HG02798 (cell line): ENCODE data around the gene CEP78.
"Not testable (repeated sequence)": the region's sequence is repeated elsewhere in the genome, so short reads cannot be mapped to it uniquely, and the experiment has no call there.

Experiments
- ATAC-seq: cut with Tn5 transposase; IDR thresholded peaks from one replicate; pipeline ENCODE4 v1.9.1; 2021; ENCODE audit warnings: mild to moderate bottlenecking; ENCODE audit not compliant: unreplicated experiment, poor library complexity

The CEP78 gene

DNA sequence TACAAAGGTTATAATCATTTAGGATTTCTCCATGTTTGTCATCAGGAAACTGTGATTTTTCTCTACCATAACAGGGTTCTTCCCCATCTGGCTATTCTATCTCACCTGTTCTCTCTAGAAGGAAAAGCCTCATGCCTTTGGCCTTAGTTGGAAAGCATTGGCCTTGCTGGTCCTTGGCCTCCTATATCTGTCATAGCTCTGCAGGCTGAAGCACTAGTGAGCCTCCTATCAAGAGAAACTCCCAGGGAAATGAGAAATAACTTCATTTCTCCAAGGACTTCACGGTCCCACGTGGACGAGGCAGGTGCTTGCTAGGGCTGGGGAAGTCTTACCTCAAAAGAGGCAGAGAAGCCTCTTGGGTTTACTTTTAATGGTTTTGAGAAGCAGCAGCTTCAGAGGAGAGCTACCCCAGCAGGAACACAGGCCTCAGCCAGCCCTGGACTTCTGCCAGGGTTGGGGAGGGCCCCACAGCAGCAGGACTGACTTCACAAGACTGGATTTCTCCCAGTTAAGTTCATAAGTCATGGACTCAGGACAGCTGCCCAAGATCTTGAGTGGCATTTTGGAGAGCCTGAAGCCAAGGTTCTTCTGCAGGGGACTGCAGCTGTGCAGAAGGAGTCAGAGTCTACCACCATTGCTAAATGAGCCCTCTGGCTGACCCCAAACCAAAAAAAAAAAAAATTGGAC lies 45.2 kb downstream of the CEP78 start:
- no peak for ATAC-seq

DNA sequence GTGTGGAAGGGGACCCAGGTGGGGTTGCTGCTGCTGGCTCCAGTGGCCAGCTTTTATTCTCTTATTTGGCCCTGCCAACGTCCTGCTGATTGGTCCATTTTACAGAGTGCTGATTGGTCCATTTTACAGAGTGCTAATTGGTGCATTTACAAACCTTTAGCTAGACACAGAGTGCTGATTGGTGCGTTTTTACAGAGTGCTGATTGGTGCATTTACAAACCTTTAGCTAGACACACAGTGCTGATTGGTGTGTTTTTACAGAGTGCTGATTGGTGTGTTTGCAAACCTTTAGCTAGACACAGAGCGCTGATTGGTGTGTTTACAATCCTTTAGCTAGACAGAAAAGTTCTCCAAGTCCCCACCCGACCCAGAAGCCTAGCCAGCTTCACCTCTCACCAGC lies 48.3 kb downstream of the CEP78 start:
- ATAC-seq, result not testable (repeated sequence)

DNA sequence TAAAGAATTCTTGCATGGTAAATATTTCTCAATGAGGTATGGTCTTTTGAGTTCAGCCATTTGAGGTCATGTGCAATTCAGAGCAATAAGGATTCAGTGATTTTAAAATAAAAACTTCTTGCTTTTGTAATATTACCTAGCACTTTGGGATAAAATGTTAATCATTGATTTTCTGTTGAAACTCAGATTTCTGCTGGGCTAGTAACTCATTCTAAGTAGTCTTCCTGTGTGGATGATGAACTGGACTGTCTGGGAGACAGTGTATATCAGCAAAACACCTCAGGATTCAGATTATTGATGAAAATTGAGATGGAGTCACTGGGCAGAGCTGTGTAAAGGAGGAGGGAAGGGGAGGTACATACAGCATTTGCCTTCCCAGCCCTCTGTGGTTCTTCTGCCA lies 50.2 kb downstream of the CEP78 start:
- no peak for ATAC-seq

DNA sequence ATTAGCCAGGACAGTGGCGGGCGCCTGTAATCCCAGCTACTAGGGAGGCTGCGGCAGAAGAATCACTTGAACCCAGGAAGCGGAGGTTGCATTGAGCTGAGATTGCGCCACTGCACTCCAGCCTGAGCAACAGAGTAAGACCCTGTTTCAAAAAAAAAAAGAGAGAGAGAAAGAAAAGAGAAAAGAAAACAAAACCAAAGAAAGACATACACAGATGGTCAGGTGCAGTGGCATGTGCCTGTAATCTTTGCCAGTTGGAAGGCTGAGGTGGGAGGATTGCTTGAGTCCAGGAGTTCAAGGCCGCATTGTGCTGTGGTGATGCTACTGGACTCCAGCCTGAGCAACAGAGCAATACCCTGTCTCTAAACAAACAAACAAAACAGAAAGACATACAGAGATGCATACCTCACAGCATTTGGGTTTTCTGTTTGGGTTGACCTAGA lies 51.1 kb downstream of the CEP78 start:
- no peak for ATAC-seq

DNA sequence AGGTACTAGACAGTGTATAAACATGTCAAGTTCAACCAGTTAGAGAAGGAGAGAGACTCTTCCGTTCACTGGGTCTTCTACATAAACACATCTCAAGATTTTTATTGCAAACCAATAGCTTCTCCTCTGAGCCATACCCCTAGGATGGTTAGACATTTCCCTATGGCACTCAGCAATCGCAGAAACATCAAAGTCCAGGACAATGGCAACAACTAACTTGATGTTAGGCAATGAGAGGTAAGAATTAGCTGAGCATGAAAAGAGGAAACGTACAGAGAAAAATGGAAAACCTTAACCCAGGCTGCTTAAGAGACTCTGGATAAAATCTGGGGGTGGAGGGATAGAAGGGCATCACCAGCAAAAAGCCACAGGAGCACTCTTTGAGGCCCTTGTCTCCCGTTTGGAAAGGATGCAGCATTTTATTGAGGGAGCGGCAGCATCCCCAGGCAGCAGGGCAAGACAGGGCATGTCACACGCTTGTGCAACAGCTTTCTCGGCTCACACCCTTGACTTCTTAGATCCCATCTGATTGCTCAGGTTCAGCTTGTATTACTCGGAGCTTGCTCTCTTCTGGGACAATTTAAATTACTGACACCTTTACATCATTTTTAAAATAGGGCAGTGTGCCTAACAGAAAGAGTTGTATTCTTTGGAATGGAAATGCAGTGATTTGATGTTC lies 52.5 kb downstream of the CEP78 start:
- no peak for ATAC-seq

DNA sequence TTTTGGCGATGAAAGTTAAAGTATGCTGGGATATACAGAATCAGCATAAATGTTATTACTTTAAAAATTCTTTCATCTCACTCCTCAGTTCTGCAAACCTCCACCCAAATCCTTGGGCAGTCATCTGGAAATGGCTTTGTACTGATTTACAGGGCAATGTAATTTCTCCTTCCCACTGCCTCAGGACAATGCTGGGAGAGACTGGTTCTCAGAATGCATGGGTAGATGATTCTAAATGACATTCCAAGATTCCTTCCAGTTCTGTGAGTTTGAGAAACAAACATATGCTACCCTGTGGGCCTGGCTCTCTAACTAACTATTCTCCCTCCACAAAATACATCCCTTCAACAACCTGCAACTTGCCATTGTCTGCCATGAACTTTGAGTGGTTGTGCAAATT lies 53.6 kb downstream of the CEP78 start:
- ATAC-seq, result no peak

DNA sequence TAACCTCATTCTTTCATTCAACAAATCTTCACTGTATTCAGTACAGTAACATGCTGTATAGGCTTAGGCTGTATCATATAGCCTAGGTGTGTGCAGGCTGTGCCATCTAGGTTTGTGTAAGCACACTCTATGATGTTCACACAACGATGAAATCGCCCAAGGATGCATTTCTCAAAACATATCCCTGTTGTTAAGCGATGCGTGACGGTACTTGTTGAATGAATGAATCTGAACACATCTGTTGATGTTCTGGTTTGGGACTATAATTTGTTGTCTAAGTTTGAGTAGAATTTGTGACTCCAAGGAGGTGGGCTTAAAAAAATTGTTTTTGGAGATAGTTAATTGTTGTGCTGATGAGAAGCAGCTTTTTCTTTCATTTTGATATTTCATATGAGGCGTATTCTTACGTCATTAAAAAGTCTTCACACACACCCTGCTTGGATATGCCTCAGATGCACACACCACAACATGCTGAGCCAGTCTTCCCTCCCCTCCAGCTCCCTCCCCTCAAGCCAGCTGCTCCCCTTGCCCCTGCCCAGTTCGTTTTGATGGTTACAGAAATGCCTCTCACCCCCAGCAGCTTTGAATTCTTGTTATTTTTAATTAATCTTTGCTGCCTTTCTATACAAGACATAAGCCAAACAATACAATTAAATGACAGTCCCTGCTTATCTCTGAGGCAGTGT lies 55.5 kb downstream of the CEP78 start:
- ATAC-seq, result no peak

DNA sequence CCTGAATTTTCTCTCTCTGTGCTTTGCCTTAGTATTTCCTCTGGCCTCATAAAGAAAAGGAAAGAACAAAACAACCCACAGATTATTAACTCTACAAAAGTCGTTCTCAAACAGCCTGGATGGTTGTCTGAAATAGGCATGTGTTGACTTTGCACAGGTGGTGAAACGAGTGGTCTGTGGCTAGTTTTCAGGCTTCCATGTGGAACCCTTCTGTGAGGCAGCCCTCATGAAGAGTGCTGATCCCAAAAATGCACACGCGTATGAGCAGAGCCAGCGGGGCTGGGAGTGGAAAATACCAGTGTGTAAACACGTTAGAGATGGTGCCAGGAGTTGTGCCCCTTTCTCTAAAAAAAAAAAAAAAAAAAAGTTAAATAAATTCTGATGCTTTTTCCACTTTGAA lies 56.2 kb downstream of the CEP78 start:
- ATAC-seq, result no peak

DNA sequence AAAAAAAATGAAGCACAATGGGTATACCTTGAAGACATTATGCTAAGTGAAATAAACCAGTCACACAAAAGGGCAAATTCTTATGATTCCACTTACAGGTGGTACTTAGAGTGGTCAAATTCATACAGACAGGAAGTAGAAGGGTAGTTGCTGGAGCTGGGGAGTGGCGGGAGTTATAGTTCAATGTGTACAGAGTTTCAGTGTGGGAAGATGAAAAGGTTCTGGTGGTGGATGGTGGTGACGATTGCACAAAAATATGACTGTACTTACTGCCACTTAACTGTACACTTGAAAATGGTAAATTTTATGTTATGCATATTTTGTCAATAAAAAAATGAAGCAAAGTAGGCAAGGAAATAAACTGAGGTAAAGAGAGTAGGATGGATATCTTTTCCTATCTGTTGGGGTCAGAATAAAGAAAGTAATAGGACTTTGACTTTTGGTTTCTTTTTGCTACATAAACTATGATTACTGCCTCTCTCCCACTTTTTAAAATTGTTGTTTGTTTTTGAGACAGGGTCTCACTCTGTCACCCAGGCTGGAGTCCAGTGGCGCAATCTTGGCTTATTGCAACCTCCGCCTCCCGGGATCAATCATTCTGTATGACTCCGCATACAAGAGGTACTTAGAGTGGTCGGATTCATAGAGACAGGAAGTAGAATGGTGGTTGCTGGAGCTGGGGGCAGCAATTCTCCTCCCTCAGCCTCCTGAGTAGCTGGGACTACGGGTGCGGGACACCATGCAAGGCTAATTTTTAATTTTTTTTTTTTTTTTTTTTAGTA lies 57.0 kb downstream of the CEP78 start:
- ATAC-seq, result no peak

DNA sequence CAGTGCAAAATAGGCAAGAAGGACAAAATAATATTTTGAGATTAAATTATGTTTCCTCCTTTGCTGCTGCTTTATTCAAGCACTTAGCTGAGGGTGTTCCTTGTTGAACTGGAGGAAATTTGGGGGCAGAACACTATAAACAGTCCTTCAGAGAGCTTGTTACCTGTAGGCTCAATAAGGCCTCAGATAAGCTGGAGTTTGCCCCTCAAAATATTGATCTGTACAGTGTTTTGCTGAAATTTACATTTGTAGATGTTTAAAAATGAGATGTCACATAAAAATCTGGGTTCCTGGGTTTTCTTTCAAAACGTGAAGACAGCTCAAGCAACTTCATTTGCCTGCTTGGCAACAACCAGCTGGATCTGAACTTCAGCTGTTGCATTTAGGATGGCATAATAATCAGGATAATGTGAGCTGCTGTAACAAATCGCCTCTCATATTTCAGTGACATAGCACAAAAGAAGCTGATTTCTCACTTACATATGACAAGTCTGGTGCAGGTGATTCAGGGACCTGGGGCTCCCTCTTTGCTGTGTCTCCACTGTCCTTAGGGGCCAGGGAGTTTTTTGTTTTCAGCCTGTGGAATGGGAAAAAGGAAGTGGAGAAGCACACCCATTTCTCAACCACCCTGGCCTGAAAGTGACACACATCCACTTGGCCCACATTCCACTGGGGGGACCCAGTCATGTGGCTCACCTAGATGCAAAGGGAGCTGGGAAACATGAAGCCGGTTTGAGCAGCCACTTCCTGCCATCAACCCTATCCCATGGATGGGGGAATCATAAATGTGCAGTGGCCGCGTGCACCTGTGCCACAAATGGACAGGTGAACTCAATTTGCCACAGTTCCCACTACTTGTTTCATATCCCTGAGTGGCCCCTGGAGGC lies 58.7 kb downstream of the CEP78 start:
- ATAC-seq, result no peak

DNA sequence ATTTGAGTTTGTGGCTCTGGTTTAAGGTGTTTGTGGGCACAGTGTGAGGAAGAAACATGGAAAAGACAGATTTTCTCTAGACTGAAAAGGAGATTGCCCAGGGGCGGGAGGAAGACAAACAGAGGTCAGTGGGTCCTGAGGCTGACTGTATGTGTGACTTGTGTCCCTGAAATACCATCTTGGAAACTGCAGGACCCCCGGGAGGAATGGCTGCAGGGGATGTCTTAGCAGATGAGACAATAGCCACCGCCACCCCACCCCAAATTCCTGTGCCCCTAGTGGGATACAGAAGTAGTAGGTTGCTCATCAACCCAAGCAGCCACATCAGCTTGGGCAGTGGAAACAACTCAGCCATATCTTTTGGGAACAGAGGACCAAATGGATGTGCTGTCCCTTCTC lies 59.3 kb downstream of the CEP78 start:
- no peak for ATAC-seq

DNA sequence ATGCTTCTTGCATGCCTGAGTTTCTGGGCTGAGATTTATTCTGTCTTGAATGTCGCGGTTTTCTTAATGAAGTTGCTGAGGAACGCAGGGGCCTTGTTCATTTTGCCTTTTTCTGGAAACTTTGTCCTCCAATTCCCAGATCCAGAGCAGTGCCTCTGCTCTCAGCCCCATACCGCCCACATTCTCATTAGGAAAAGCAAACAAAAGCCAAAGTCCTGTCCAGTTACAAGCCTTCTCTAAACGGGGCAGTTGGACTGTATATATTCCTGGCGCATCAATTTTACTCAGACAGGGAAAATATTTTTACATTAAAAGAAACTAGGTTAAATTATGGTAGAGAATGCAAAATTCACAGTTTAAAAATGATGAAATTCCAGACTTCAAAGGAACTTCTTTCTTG lies 59.9 kb downstream of the CEP78 start:
- ATAC-seq, result no peak

DNA sequence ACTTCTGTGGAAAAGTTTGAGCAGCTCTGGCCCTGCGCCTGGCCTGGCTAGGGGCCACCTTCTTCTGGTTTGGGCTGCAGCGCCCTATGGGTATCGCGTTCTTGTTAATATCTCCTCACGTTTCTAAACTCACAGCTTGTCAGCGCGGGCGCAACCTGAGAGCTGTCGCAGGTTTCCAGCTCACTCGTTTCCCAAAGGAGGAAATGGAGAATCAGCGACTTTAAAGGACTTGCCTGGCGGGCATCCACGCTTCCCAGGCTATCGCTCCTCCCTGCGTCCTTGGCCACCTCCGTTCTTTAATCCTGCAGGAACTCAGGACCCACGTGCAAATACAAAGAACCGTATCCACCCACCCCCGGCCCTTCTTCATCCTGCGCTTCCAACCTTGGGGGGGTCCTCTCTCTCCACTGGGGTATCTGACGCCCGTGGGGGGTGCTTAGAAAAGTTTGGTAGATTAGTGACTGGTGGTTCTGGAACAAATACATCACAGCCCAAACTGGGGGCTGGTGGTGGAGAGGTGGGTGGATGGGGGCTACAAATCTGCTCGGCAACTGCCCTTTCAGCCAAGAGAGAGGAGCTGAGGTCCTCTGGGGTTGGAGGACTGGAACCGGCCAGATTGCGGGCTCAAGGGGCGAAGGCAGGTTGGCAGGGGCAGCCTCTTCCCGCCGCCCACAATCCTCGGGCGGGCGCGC lies 60.5 kb downstream of the CEP78 start:
- no peak for ATAC-seq

DNA sequence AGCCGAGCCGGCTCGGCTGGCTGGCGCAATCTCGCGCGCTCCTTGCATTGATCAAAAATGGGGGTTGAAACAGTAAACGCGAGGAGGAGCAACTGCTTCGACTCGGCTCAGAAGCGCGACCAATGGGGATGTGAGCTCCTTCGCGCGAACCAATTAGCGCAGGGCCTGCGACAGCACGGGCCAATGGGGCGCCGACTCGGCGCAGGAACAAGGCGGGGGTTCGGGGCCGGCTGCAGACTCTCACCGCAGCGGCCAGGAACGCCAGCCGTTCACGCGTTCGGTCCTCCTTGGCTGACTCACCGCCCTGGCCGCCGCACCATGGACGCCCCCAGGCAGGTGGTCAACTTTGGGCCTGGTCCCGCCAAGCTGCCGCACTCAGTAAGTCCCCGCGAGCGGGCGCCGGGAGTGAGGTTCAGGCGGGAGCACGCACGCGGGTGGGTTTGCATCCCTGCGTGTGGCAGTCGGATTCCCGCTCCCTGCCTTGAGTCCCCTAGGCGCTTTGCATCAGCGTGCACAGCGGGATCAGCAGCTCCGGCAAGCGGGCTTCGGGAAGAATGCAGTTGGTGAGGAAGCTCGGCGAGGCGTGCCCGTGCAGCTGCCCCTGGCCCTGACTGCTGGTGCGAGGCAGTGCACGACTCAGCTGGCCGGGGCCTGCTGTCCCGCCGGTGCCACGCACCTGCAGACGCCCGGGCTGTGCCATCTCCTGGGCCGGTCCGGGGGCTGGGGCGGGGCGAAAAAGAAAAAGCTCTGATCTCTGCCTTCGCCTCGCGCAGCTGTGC lies 61.2 kb downstream of the CEP78 start, which contains the start of gene PSAT1:
TSS of gene PSAT1 (plus strand) at position 233 of the 779 bp plus-strand sequence. CDS start at position 319, 86 bp downstream.
- ATAC-seq, result peak; percentile 98

DNA sequence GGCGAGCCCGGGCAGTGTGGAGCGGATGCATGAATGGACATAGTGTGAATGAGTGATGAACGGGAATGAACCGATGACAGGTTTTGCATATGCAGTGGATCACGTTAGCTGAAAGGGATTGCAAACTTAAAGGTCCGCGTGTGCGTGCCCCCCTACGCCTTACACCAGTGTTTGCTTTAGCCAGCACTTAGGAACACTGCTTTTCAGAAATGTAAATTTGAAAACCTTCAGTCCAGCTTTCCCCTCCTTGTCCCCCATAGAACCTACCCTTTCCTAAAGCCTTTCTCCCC lies 61.7 kb downstream of the CEP78 start:
- ATAC-seq, result no peak

DNA sequence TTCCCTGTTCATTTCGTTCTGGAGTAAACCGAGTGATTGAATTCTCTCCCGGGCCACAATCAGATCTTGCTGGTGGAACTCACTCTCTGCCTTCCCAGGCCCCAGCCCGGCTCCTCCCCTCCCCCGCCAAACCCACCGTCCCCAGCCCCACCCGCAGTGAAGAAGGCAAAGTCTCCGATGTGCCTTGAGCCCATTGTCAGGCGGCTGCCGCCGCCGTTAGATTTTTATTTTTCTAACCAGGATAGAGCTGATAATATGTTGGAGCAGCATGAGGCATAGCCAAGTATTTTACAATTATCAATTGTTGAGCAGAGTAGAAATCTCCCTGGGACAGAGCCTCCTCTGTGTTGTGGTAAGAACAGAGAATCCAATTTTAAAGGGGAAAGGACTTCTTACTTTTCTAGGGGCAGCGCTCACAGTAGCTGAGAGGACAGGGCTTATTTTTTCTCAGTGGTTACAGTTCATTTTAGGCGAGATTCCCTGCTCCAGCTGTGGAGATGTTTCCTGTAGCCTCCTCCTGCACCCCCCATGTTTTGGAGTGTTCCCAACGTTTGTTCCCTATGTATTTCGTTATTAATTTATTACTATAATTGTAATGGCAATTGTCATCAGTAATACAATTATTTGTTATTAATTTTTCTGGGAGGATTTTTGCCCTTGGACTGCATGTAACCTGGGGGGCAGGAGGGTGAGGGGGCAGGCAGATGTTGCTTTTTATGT lies 62.3 kb downstream of the CEP78 start:
- no peak for ATAC-seq

DNA sequence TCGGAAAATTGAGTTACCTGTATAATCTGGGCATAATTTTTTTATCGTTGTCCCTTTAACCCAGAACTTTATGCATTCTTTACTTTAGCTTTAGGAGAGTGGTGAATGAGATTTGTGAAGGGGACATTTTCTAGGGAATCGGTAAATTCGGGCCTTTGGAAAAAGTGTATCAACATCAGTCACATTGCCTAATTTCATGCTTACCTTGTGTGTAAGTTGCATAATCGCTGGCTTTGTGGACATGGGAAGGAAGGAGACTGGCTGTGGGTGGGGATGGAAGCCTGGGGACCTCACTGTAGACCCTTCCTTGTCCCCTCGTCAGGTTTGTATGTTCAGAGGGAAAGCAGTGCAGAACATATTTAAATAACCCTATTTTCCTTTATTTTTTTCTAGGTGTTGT lies 64.3 kb downstream of the CEP78 start:
- no peak for ATAC-seq

DNA sequence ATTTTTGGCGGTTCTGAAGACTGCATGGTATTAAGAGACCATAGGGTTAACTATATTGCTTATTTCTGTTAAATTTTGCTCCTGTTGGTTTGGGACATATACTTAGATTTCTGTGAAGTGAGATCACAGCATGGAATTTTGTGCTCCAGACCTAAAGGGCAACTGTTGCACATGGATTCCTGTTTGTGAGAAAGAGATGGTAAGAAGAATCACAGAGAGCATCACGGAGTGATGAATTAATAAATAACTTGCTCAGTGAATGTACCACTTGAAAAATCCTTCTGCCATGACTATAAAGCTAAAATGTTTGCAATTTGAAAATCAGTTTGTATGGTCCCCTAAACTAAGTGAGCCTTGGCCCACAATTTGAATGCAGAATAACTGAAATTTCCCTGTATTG lies 65.6 kb downstream of the CEP78 start:
- ATAC-seq, result no peak
